ENCODE results near the gene RPS16.

GRCh38 chr19:39384839-39385568, 50.7 kb downstream of the RPS16 start:
- TF ChIP-seq CTCF (IDR thresholded peaks at IDR 0.05), result no peak
- TF ChIP-seq POLR2A (IDR thresholded peaks at IDR 0.05), result no peak
